PC-3 (cell line): ENCODE measurements around the gene SYT6. TPM values are rescaled to one million over a fixed set of nuclear protein-coding genes. Genes with fewer than 3 reads are reported as not detected.

ENCODE experiments used
- ATAC-seq: fragments of 200-7000 bp; cut with Tn5 transposase; 2 replicates; pipeline ENCODE4 v1.9.1; 2020; ENCODE audit warnings: mild to moderate bottlenecking, moderate library complexity
- BruUV-seq: library from RNA; stranded (reverse); fragments of 400-500 nt; replicated peaks from 2 replicates; lab custom pipeline; 2021; lab: Mats Ljungman, UMichigan
- CTCF ChIA-PET: fragments of 300-600 bp; sonication (Branson Sonifier 250); formaldehyde crosslinking; loops from one replicate; lab custom pipeline; 2022; ENCODE audit warnings: antibody characterized with exemption; lab: Charles Lee
- POLR2A ChIA-PET: fragments of 300-600 bp; sonication (Branson Sonifier 250); formaldehyde crosslinking; loops from one replicate; lab custom pipeline; 2022; ENCODE audit warnings: antibody characterized with exemption; ENCODE audit not compliant: unreplicated experiment; lab: Charles Lee
- DNase-seq: peaks from one replicate; pipeline ENCODE4 v3.0.0-alpha.2; 2015
- H2AFZ ChIP-seq: fragments of 300-600 bp; sonication (generic); 2 replicates; pipeline ENCODE4 v1.6.0; 2016; ENCODE audit warnings: antibody characterized with exemption, low read length
- H3F3A ChIP-seq: fragments of 300-600 bp; sonication (generic); one replicate; pipeline ENCODE4 v1.6.0; 2017; ENCODE audit warnings: antibody characterized with exemption, low read length, control low read depth, mild to moderate bottlenecking; ENCODE audit not compliant: unreplicated experiment
- H3K27ac ChIP-seq: fragments of 300-600 bp; sonication (generic); 2 replicates; pipeline ENCODE4 v1.5.1; 2016; ENCODE audit warnings: mild to moderate bottlenecking, low read length
- H3K27me3 ChIP-seq: fragments of 300-600 bp; sonication (generic); 2 replicates; pipeline ENCODE4 v1.6.1; 2016; ENCODE audit warnings: low read length, mixed read lengths
- H3K36me3 ChIP-seq: fragments of 300-600 bp; sonication (generic); 2 replicates; pipeline ENCODE4 v1.6.1; 2016; ENCODE audit warnings: low read depth, mixed run types, low read length, mixed read lengths
- H3K4me1 ChIP-seq: fragments of 300-600 bp; sonication (generic); 2 replicates; pipeline ENCODE4 v1.5.1; 2016; ENCODE audit warnings: low read length; ENCODE audit not compliant: insufficient read depth
- H3K4me2 ChIP-seq: fragments of 300-600 bp; sonication (generic); 2 replicates; pipeline ENCODE4 v1.6.0; 2016; ENCODE audit warnings: low read length
- H3K4me3 ChIP-seq: fragments of 300-600 bp; sonication (generic); 2 replicates; pipeline ENCODE4 v1.5.1; 2016; ENCODE audit warnings: mild to moderate bottlenecking, low read length, mixed read lengths
- H3K79me2 ChIP-seq: fragments of 300-600 bp; sonication (generic); 2 replicates; pipeline ENCODE4 v1.6.1; 2017; ENCODE audit warnings: low read length, mixed read lengths
- H3K9ac ChIP-seq: fragments of 300-600 bp; sonication (generic); 2 replicates; pipeline ENCODE4 v1.6.0; 2016; ENCODE audit warnings: mild to moderate bottlenecking, low read length
- H3K9me2 ChIP-seq: fragments of 300-600 bp; sonication (generic); replicated peaks from 2 replicates; pipeline ENCODE4 v1.6.1; 2016; ENCODE audit warnings: mixed run types, low read length, mixed read lengths
- H3K9me3 ChIP-seq: fragments of 300-600 bp; sonication (generic); 2 replicates; pipeline ENCODE4 v1.6.1; 2016; ENCODE audit warnings: low read length, mixed read lengths
- H4K20me1 ChIP-seq: fragments of 300-600 bp; sonication (generic); 2 replicates; pipeline ENCODE4 v1.6.1; 2016; ENCODE audit warnings: low read length, mixed read lengths
- CTCF ChIP-seq: fragments of 300-600 bp; sonication (generic); conservative IDR thresholded peaks from 2 replicates; pipeline ENCODE4 v1.5.1; 2017; ENCODE audit warnings: antibody characterized with exemption, low read depth, mild to moderate bottlenecking, low read length
- EZH2 ChIP-seq: fragments of 300-600 bp; sonication (generic); IDR thresholded peaks from one replicate; pipeline ENCODE4 v1.6.1; 2017; ENCODE audit warnings: antibody characterized with exemption, mild to moderate bottlenecking, low read length; ENCODE audit not compliant: unreplicated experiment
- EZH2phosphoT487 ChIP-seq: fragments of 300-600 bp; sonication (generic); IDR thresholded peaks from 2 replicates; pipeline ENCODE4 v1.6.1; 2018; ENCODE audit warnings: mild to moderate bottlenecking, antibody characterized with exemption, low read length, borderline replicate concordance
- intact Hi-C: fragments of 100-400 bp; cut with micrococcal nuclease; formaldehyde crosslinking; loops from 2 replicates; pipeline ENCODE4 v1.9.0; 2023
- total RNA-seq: library from RNA; depleted of rRNA; stranded (reverse); fragments of >200 nt; gene quantifications from 2 replicates; pipeline ENCODE4 v1.2.3, GENCODE V29; 2014

Gene SYT6
- total RNA-seq, 1 experiment from 2014 or later = not detected

GRCh38 chr1:114131526-114132220 lies 22.0 kb downstream of the SYT6 start:
- Histone ChIP-seq H3K4me2 (no peak overlapping the region), H3K4me1 (peaks cover 8% of the 10 kb centered on the region; the same call in 1 of the 2 replicates), H4K20me1 (no peaks in the 10 kb centered on the region), H3K9ac (no peak overlapping the region), H3K4me3 (no peak overlapping the region), H2AFZ (no peak overlapping the region), H3K9me3 (no peaks in the 10 kb centered on the region), H3F3A (no peaks in the 10 kb centered on the region), H3K27ac (no peak overlapping the region), H3K79me2 (no peaks in the 10 kb centered on the region), H3K9me2 (no peaks in the 10 kb centered on the region), H3K36me3 (no peaks in the 10 kb centered on the region), H3K27me3 (no peaks in the 10 kb centered on the region)
- CTCF ChIA-PET = interaction anchor here (0.9 kb wide), 1 partner anchor 153 kb away, joined by 3 read pairs; the partner anchor contains the start of gene OLFML3
- POLR2A ChIA-PET = no interaction called here
- TF ChIP-seq EZH2 = no peak
- peak; percentile 41; the same call in 1 of the 2 replicates for TF ChIP-seq CTCF
- DNase-seq (peak; percentile 54), ATAC-seq (no peak)
- no TSS peak for BruUV-seq
- intact Hi-C loops = loop anchor here (5.0 kb wide), 1 partner anchor 154 kb away; the partner anchor contains the start of gene OLFML3

GRCh38 chr1:114130846-114131525 lies 22.7 kb downstream of the SYT6 start:
- no peaks in the 10 kb centered on the region for H3K79me2 ChIP-seq
- ATAC-seq (no peak), DNase-seq (no peak)
- no peak overlapping the region for H3K4me2 ChIP-seq
- intact Hi-C loops = loop anchor here (5.0 kb wide), 1 partner anchor 154 kb away; the partner anchor contains the start of gene OLFML3
- no peaks in the 10 kb centered on the region for H3K36me3 ChIP-seq
- H4K20me1 ChIP-seq = no peaks in the 10 kb centered on the region
- no peaks in the 10 kb centered on the region for H3K27me3 ChIP-seq
- no peaks in the 10 kb centered on the region for H3K9me3 ChIP-seq
- H3K9ac ChIP-seq = no peak overlapping the region
- peaks cover 8% of the 10 kb centered on the region; the same call in 1 of the 2 replicates for H3K4me1 ChIP-seq
- no peak overlapping the region for H3K27ac ChIP-seq
- no peak overlapping the region for H2AFZ ChIP-seq
- H3K4me3 ChIP-seq = no peak overlapping the region
- CTCF ChIA-PET = no interaction called here
- no peaks in the 10 kb centered on the region for H3K9me2 ChIP-seq
- no TSS peak for BruUV-seq
- H3F3A ChIP-seq = no peaks in the 10 kb centered on the region
- TF ChIP-seq EZH2 = no peak
- TF ChIP-seq EZH2phosphoT487 = no peak
- no peak for TF ChIP-seq CTCF
- POLR2A ChIA-PET = no interaction called here

- no peak overlapping the region for H3K27ac ChIP-seq
- peaks cover 8% of the 10 kb centered on the region; the same call in 1 of the 2 replicates for H3K4me1 ChIP-seq
- H3K9me3 ChIP-seq = no peaks in the 10 kb centered on the region
- TF ChIP-seq EZH2 = no peak
- no peak for TF ChIP-seq EZH2phosphoT487
- no peak for TF ChIP-seq CTCF
- H3K4me3 ChIP-seq = no peak overlapping the region
- H3F3A ChIP-seq = no peaks in the 10 kb centered on the region
- H3K9ac ChIP-seq = no peak overlapping the region
- H2AFZ ChIP-seq = no peak overlapping the region
- DNase-seq (no peak), ATAC-seq (no peak)
- POLR2A ChIA-PET = no interaction called here
- H3K36me3 ChIP-seq = no peaks in the 10 kb centered on the region
- no peaks in the 10 kb centered on the region for H3K27me3 ChIP-seq
- H3K9me2 ChIP-seq = no peaks in the 10 kb centered on the region
- no peaks in the 10 kb centered on the region for H4K20me1 ChIP-seq
- intact Hi-C loops = loop anchor here (5.0 kb wide), 1 partner anchor 153 kb away; the partner anchor contains the start of gene OLFML3
- CTCF ChIA-PET = no interaction called here
- no peaks in the 10 kb centered on the region for H3K79me2 ChIP-seq
- no peak overlapping the region for H3K4me2 ChIP-seq
- no TSS peak for BruUV-seq
Measured at GRCh38 chr1:114130213-114130612, 23.5 kb downstream of the SYT6 start.
